HG02642 (cell line): ENCODE data around the gene SSC5D.
A peak's percentile ranks its signal among the peaks of the same experiment; 100 is the strongest.

Source experiments
- ATAC-seq: cut with Tn5 transposase; IDR thresholded peaks from one replicate; pipeline ENCODE4 v1.9.1; 2021; ENCODE audit warnings: mild to moderate bottlenecking; ENCODE audit not compliant: unreplicated experiment, poor library complexity

The SSC5D gene

GRCh38 chr19:55500368-55500952 lies 12.2 kb downstream of the SSC5D start:
- no peak for ATAC-seq

DNA sequence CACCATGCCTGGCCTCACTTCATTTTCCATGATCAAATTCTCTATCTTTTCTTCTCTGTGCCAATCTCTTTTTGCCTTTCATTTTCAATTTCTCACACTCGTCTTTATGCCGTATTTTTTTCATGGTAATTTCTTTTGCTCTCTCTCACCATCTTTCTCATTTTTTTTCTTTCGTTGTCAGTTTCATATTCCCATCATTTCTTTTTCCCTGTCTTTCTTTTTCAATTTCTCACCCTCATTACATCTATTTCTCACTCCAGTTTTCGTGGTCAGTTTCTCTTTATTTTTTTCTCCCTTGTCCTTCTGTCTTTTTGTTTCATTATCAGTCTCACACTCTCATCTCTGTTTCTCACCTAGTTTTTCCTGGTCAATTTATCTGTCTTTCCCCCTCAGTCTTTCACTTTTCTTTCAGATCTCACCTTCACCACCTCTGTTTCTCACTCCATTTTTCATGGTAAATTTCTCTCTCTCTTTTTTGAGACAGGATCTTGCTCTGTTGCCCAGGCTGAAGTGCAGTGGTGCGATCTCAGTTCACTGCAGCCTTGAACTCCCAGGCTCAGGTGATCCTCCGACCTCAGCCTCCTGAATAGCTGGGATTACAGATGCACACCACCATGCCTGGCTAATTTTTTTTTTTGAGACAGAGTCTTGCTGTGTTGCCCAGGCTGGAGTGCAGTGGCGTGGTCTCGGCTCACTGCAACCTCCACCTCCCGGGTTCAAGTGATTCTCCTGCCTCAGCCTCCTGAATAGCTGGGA lies 14.1 kb downstream of the SSC5D start:
- ATAC-seq: no peak

DNA sequence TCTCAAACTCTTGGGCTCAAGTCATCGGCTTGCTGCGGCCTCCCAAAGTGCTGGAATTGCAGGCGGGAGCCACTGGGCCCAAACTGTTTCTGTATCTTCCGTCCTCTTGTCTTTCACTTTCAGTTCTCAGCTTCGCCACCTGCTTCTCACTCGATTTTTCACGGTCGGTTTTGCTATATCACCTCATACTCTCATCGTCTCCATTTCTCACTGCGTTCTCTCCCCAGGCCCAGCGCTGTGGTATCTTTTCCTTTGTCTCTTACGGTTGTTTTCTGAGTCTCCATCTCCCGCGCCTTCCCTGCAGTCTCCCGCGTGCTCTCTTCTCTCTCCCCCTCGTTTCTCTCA lies 14.9 kb downstream of the SSC5D start:
- ATAC-seq: no peak

DNA sequence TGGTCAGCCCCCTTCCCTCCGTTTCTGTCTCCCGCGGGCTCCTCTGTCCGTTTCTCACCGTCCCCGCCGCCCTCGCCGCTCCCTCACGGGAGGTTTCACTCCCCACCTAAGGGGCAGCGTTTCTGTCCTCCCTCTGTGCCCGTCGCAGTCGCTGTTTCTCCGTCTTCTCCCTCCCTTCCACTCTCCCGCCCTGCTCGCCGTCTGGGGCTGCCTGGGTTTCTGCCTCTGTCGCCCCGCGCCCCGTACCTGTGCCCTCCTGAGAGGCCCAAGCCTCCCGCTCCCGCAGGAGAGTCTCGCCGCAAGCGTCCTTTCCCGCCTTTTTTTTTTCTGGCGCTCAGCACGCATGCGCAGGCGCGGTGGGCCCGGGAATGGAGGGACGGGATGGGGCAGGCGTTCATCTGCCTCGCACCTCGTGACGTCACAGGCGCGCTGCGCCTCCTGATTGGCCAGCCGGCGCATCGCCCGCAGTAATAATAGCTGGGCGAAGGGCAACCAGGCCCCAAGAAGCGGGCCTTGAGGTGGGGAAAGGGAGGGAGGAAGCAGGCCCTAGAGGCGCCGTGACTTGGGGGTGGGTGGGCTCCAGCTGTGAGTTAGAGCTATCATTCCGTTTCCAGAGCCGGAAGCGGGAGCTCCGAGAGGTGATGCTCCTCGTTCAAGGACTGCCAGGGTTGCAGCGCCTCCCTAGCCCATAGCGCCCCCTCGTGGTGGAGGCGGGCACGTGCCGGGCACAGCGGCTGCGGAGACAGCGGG lies 15.4 kb downstream of the SSC5D start:
- peak; percentile 89 for ATAC-seq

GRCh38 chr19:55504252-55504603 lies 16.0 kb downstream of the SSC5D start:
- no peak for ATAC-seq

GRCh38 chr19:55504981-55505380 lies 16.7 kb downstream of the SSC5D start:
- no peak for ATAC-seq

- no peak for ATAC-seq
These were observed 19.9 kb downstream of the SSC5D start for GRCh38 chr19:55508120-55508519.

GRCh38 chr19:55516878-55517620 lies 28.8 kb downstream of the SSC5D start:
- peak; percentile 99 for ATAC-seq

DNA sequence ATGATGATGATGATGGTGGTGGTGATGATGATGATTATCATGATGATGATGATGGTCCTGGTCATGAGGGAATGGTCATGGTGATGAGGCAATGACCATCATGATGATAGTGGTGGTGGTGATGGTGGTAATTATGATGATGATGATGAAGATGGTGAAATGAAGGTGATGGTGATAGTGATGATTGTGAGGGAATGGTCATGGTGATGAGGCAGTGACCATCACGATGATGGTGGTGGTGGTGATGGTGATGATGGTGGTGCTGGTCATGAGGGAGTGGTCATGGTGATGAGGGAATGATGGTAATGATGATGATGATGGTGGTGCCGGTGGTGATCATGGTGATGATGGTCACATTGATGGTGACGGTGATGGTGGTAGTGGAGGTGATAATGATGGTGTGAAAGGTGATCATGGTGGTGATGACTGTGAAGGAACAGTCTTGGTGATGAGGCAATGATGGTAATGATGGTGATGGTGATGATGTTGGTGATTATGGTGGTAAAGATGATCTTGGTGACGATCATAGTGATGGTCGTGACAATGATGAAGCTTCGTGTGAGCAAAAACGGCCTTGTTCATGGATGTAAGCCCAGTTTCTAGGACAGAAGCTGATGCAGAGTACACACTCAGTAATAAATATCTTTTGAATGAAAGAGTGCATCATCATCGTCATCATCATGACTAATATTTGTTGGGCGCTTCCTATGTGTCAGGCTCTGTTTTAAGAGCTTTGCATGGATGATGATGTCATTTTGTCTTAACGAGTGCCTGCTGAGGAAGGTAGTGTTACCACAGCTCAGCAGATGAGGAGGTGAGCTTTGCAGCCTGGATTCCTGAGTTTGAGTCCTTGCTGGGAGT lies 31.4 kb downstream of the SSC5D start:
- ATAC-seq: no peak

- no peak for ATAC-seq
These were observed 32.6 kb downstream of the SSC5D start for GRCh38 chr19:55520691-55521292.

- no peak for ATAC-seq
These were observed 37.3 kb downstream of the SSC5D start for GRCh38 chr19:55525289-55526101.

GRCh38 chr19:55526216-55527196 lies 38.3 kb downstream of the SSC5D start:
- no peak for ATAC-seq

DNA sequence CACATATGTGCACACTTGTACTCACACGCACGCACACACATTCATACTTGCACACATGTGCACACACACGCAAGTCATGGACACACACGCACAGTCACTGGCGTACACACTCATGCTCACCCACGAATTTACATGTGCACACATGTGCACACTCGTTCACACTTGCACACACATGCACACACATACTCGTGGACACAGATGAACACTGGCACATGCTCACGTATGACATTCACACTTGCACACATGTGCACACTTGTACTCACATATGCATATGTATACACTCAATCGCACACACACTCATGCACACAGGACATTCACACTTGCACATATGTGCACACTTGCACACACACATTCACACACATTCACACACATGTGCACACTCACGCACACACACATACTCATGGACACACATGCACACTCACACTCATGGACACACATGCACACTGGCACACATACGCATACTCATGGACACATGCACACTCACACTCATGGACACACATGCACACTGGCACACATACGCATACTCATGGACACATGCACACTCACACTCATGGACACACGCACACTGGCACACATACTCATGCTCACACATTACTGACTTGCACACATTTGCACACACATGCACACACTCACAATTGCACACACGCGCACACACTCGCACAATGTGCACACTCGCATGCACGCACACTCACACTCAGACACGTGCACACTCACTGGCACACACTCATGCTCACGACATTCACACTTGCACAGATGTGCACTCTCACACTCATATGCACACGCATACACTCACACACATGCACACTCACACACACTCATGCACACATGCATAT lies 39.2 kb downstream of the SSC5D start:
- ATAC-seq: no peak

DNA sequence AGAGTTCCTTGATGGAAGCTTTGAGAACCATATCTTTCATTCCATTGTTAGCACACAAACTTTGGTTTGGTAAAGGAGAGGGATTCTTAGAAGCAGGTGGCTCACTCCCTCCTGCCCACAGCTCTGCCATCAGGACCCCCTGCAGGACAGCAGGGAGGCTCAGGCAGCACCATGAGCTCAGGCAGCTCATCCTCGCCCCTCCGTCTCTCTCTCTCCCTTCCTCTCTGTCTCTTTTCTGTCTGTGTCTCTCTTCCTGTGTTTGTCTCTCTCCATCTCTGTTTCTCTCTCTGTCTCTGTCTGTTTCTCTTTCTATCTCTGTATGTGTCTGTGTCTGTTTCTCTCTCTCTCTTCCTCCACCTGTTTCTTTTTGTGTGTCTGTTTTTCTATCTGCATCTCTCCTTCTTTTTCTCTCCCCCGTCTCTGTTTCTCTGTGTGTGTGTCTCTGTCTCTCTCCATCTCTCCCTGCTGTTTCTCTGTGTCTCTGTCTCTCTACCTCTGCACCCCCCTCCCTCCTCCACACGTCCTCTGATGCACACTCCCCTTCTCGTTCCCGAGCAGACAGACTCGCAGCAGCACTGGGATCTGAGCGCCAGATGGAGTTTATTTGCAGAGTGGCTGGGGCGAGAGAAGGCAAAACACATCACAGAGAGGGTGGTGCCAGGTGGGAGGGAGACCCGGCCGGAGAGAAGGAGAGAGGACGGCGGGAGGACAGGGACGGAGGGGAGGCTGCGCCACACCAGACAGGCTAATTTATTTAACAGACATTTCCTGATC lies 40.0 kb downstream of the SSC5D start:
- ATAC-seq: no peak

GRCh38 chr19:55529636-55530234 lies 41.5 kb downstream of the SSC5D start:
- ATAC-seq: no peak

DNA sequence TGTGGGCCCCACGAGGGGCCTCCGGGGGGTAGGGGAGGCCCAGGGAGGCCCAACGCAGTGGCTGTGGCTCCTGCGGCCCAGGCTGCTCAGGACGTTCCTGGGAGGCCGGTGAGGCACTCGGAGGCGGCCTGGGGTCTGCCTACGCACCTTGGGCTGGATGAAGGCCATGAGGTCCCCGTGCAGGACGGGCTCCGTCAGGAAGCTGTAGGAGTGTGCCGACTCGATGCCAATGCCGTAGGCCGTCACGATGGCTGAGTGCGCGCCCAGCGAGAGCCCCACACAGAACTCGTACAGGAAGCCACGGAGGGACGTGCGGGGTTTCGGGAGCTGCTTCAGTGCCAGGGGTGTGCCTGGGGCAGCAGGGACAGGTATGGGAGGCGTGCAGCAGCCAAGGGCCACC lies 42.8 kb downstream of the SSC5D start:
- ATAC-seq: no peak
